ENCODE results near the gene CCDC9. TPM values are rescaled to one million over a fixed set of nuclear protein-coding genes. Genes with fewer than 3 reads are reported as not detected.

The CCDC9 gene
- total and polyA plus RNA-seq, 4 donors: 17.5 to 44.5 (median 34.5) TPM

DNA sequence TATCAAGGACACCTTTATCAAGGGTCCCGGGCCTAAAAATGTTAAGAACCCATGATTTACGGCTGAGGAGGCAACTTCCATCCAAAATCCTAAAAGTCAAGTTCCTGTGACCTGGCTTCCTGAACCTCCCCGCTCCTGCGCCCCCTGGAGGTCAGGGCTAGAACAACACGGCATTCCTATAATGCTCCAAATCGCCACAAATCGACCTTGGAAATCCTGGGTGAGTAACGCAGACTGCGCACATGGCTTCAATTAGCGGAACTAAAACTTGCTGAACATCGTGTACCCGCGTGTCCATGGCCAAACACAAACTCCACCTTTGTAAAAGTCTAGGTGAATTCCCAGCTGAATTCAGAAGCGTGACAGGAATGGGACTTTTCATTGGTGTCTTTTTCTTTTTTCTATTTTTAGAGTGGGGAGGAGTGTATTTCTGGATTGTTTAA lies 49.0 kb downstream of the CCDC9 start:
- Histone ChIP-seq H3K4me3 (no peak overlapping the region), H3K9ac (ENCODE audit: insufficient read depth in 1 of 2, low read length in 2 of 2) (no peak overlapping the region), H3K9me3 (ENCODE audit: control insufficient read depth in 4 of 4, insufficient read depth in 3 of 4, low read length in 3 of 4) (no peaks in the 10 kb centered on the region), H3K4me1 (ENCODE audit: control insufficient read depth in 5 of 5, insufficient read depth in 5 of 5, low read length in 5 of 5) (no peaks in the 10 kb centered on the region), H3K27ac (ENCODE audit: low read depth in 1 of 2, low read length in 1 of 2) (no peak overlapping the region), H3K27me3 (ENCODE audit: control insufficient read depth in 3 of 3, insufficient read depth in 3 of 3, low read length in 2 of 3) (peaks cover 0 to 3% (median 0%) of the 10 kb centered on the region in 3 donors), H3K36me3 (ENCODE audit: control insufficient read depth in 4 of 4, insufficient read depth in 4 of 4, low read length in 4 of 4) (no peaks in the 10 kb centered on the region)
- TF ChIP-seq, protein P1, sequence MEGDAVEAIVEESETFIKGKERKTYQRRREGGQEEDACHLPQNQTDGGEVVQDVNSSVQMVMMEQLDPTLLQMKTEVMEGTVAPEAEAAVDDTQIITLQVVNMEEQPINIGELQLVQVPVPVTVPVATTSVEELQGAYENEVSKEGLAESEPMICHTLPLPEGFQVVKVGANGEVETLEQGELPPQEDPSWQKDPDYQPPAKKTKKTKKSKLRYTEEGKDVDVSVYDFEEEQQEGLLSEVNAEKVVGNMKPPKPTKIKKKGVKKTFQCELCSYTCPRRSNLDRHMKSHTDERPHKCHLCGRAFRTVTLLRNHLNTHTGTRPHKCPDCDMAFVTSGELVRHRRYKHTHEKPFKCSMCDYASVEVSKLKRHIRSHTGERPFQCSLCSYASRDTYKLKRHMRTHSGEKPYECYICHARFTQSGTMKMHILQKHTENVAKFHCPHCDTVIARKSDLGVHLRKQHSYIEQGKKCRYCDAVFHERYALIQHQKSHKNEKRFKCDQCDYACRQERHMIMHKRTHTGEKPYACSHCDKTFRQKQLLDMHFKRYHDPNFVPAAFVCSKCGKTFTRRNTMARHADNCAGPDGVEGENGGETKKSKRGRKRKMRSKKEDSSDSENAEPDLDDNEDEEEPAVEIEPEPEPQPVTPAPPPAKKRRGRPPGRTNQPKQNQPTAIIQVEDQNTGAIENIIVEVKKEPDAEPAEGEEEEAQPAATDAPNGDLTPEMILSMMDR (IDR thresholded peaks at IDR 0.05; ENCODE audit: control extremely low read depth, extremely low read depth): peak; percentile 85
- DNase-seq (peak; percentile 39 to 59 (median 44)), ATAC-seq (ENCODE audit: insufficient read depth, low FRiP score) (peak; percentile 73)
- 6 to 8% methylated on average over 14 of the region's 14 CpGs for WGBS, 2 donors

DNA sequence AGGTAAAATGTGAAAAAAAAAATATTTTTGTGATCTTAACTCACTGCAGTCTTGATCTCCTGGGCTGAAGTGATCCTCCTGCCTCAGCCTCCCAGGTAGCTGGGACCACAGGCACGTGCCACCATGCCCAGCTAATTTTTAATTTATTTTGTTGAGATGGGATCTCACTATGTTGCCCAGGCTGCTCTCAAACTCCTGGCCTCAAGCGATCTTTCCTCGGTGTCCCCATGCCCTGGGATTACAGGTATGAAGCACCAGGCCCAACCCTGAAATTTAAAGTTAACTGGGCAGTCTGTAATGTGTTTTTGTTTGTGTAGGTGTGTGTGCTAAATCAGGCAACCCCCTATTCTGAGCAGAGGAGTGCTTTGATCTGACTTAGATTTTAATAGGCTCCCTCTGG lies 50.0 kb downstream of the CCDC9 start:
- H3K36me3 ChIP-seq (ENCODE audit: control insufficient read depth in 4 of 4, insufficient read depth in 4 of 4, low read length in 4 of 4): no peaks in the 10 kb centered on the region
- H3K9me3 ChIP-seq (ENCODE audit: control insufficient read depth in 4 of 4, insufficient read depth in 3 of 4, low read length in 3 of 4): peaks cover 0 to 1% (median 0%) of the 10 kb centered on the region in 4 donors
- peaks cover 0 to 3% (median 0%) of the 10 kb centered on the region in 3 donors for H3K27me3 ChIP-seq (ENCODE audit: control insufficient read depth in 3 of 3, insufficient read depth in 3 of 3, low read length in 2 of 3)
- H3K4me1 ChIP-seq (ENCODE audit: control insufficient read depth in 5 of 5, insufficient read depth in 5 of 5, low read length in 5 of 5): peaks cover 0 to 4% (median 0%) of the 10 kb centered on the region in 5 donors
- H3K9ac ChIP-seq (ENCODE audit: insufficient read depth in 1 of 2, low read length in 2 of 2): no peak overlapping the region
- H3K4me3 ChIP-seq: no peak overlapping the region
- 93 to 97% methylated on average over 3 of the region's 3 CpGs for WGBS, 2 donors
- DNase-seq (no peak), ATAC-seq (ENCODE audit: insufficient read depth, low FRiP score) (no peak)
- no peak overlapping the region for H3K27ac ChIP-seq (ENCODE audit: low read depth in 1 of 2, low read length in 1 of 2)
- TF ChIP-seq, protein P1 (IDR thresholded peaks at IDR 0.05; ENCODE audit: control extremely low read depth, extremely low read depth): no peak

DNA sequence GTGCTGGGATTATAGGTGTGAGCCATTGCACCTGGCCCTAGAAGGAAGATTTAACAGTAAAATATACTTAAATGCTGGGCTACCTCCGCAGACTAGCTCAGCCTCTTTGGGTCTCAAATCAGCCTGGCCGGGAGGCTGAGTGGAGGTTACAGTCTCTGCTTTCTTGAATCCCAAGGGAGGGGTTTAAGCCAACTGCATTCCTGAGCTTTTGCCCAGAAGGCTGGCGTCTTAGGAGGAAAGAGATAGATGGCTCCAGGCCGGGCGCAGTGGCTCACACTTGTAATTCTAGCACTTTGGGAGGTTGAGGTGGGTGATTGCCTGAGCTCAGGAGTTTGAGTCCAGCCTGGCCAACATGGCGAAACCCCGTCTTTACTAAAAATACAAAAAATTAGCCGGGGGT lies 52.7 kb downstream of the CCDC9 start:
- peaks cover 0 to 3% (median 0%) of the 10 kb centered on the region in 3 donors for H3K27me3 ChIP-seq (ENCODE audit: control insufficient read depth in 3 of 3, insufficient read depth in 3 of 3, low read length in 2 of 3)
- no peak overlapping the region for H3K4me3 ChIP-seq
- TF ChIP-seq, protein P1 (IDR thresholded peaks at IDR 0.05; ENCODE audit: control extremely low read depth, extremely low read depth): no peak
- ATAC-seq (ENCODE audit: insufficient read depth, low FRiP score): no peak
- H3K4me1 ChIP-seq (ENCODE audit: control insufficient read depth in 5 of 5, insufficient read depth in 5 of 5, low read length in 5 of 5): peaks cover 0 to 4% (median 0%) of the 10 kb centered on the region in 5 donors
- H3K36me3 ChIP-seq (ENCODE audit: control insufficient read depth in 4 of 4, insufficient read depth in 4 of 4, low read length in 4 of 4): no peaks in the 10 kb centered on the region
- WGBS, 2 donors: 71 to 75% methylated on average over 8 of the region's 8 CpGs
- no peak for DNase-seq
- H3K9me3 ChIP-seq (ENCODE audit: control insufficient read depth in 4 of 4, insufficient read depth in 3 of 4, low read length in 3 of 4): peaks cover 0 to 1% (median 0%) of the 10 kb centered on the region in 4 donors
- H3K27ac ChIP-seq (ENCODE audit: low read depth in 1 of 2, low read length in 1 of 2): no peak overlapping the region
- H3K9ac ChIP-seq (ENCODE audit: insufficient read depth in 1 of 2, low read length in 2 of 2): no peak overlapping the region

DNA sequence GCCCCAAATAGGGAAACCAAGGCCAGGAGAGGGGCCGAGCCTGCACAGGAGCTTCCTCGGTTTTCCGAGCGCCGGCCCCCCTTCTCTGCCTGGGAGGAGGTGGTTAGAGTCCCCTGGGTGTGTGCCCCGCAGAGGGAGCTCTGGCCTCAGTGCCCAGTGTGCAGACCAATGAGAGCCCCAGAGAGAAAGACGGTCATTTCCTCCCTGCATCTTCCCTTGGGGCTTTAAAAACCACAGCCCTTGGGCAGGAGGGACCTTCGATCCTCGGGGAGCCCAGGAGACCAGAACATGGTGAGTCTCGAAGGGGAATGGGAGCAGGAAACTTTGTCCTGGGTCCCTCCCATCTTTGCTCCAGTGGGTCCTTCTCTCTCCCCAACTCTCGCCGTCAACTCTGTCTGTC lies 53.3 kb downstream of the CCDC9 start, which contains the start of gene C5AR1:
Gene C5AR1, plus strand, starts transcription at position 254 of the 400 bp plus-strand sequence. Its CDS starts 35 bp downstream, at position 289.
- DNase-seq: peak in 1 of 3 donors; percentile 6
- Histone ChIP-seq H3K9ac (ENCODE audit: insufficient read depth in 1 of 2, low read length in 2 of 2) (no peak within 1 kb of the TSS), H3K4me1 (ENCODE audit: control insufficient read depth in 5 of 5, insufficient read depth in 5 of 5, low read length in 5 of 5) (peaks cover 0 to 4% (median 0%) of the 10 kb centered on the region in 5 donors), H3K27ac (ENCODE audit: low read depth in 1 of 2, low read length in 1 of 2) (peak within 1 kb of the TSS in 1 of 2 donors; percentile 53), H3K36me3 (ENCODE audit: control insufficient read depth in 4 of 4, insufficient read depth in 4 of 4, low read length in 4 of 4) (no peaks in the 10 kb centered on the region), H3K9me3 (ENCODE audit: control insufficient read depth in 4 of 4, insufficient read depth in 3 of 4, low read length in 3 of 4) (peaks cover 0 to 1% (median 0%) of the 10 kb centered on the region in 4 donors), H3K4me3 (no peak within 1 kb of the TSS), H3K27me3 (ENCODE audit: control insufficient read depth in 3 of 3, insufficient read depth in 3 of 3, low read length in 2 of 3) (peaks cover 0 to 3% (median 0%) of the 10 kb centered on the region in 3 donors)
- peak; percentile 43 for ATAC-seq (ENCODE audit: insufficient read depth, low FRiP score)
- TF ChIP-seq, protein P1 (IDR thresholded peaks at IDR 0.05; ENCODE audit: control extremely low read depth, extremely low read depth): no peak
- WGBS, 2 donors: 29 to 31% methylated on average over 12 of the region's 12 CpGs

Measured in lung (tissue), 12 donors.